Fibroblast of lung (primary cell): ENCODE data around the gene UQCC2.

Source experiments
- CTCF ChIP-seq, 2 donors: IDR thresholded peaks in 1 of 2; conservative IDR thresholded peaks in 1 of 2; 1 replicate in 1 of 2; 2 replicates in 1 of 2; pipeline ENCODE4 v1.5.1; 2011 to 2012; ENCODE audit warnings: low read length in 2 of 2, control low read depth in 1 of 2, inconsistent platforms in 1 of 2, low read depth in 1 of 2, mild to moderate bottlenecking in 1 of 2
- EZH2 ChIP-seq: IDR thresholded peaks from 2 replicates; pipeline ENCODE4 v1.5.1; 2012; ENCODE audit warnings: low read length, control low read depth, mild to moderate bottlenecking; ENCODE audit errors: missing control alignments

- TF ChIP-seq CTCF (conservative IDR thresholded peaks at IDR 0.05 in 1 of 2, IDR thresholded peaks at IDR 0.05 in 1 of 2; ENCODE audit: low read depth in 1 of 2, low read length in 2 of 2) (no peak), EZH2 (no peak)
Observed at GRCh38 chr6:33757113-33757512, 45.6 kb upstream of the UQCC2 start.
